ENCODE results near the gene LARGE1.

Gene LARGE1

DNA sequence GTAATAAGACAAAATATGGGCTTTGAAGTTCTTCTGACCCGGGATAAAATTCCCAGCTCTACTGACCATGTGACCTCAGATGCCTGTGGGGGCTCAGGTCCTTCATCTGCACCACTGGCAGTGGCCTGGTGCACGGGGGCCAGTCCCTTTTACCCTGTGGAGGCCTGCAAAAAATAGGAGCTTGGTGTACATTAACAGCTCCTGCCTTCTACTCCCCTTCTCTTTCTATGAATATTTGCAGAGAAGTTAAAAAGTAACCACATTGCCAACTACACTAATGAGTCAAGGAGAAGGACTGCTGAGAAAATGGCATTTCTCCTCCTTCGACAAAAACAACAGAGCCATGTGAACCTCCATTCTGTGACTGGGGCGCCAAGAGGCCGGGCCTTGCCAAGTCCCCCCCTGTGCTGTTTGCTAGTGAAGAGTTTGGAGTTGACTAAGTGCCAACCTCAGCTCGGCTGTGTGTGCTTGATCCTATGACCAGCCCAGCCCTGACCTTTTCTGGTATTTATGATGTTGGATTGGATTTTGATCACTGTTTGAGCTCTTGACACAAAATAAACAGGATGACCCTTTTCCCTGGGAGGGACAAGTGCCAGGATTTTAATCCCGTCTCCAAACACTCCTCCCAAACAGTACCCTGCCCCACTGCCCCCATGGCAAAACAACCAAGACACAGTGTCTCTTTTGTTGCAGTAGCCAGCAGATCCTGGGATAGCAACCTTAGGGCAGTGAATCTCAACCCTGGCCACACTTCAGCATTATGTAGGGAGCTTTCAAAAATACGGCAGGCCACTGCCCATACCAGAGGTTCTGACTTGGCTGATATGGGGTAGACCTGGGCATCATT is 380.1 kb downstream of the LARGE1 start:
- Histone ChIP-seq H3K4ac (ENCODE audit: low read length) (no peak overlapping the region), H3K4me2 (ENCODE audit: insufficient read depth, low read length, poor library complexity, severe bottlenecking) (no peak overlapping the region), H2AFZ (ENCODE audit: low read length) (no peak overlapping the region), H2BK5ac (ENCODE audit: low read length) (no peak overlapping the region), H3K27me3 (ENCODE audit: control insufficient read depth in 3 of 3, insufficient read depth in 3 of 3, low read depth in 1 of 3, low read length in 3 of 3) (no peaks in the 10 kb centered on the region), H3K9me3 (replicated peaks in 1 of 2; ENCODE audit: control insufficient read depth in 2 of 2, insufficient read depth in 1 of 2, low read depth in 1 of 2, low read length in 2 of 2) (no peaks in the 10 kb centered on the region), H3K4me1 (ENCODE audit: control insufficient read depth in 2 of 2, insufficient read depth in 1 of 2, low read depth in 1 of 2, low read length in 2 of 2) (peaks cover 7 to 20% of the 10 kb centered on the region in 2 donors), H2BK120ac (ENCODE audit: low read depth, low read length) (no peak overlapping the region), H3K27ac (replicated peaks; ENCODE audit: low read length) (no peak overlapping the region), H3K18ac (ENCODE audit: low read length) (no peak overlapping the region), H2BK15ac (ENCODE audit: low read length) (no peak overlapping the region), H3K23ac (ENCODE audit: low read depth, low read length, poor library complexity) (no peak overlapping the region), H2BK12ac (ENCODE audit: low read length) (no peak overlapping the region), H4K91ac (ENCODE audit: low read depth, low read length, poor library complexity) (no peak overlapping the region), H3K4me3 (ENCODE audit: low read length in 2 of 2) (no peak overlapping the region), H2AK5ac (ENCODE audit: low read depth, low read length) (no peak overlapping the region), H3K79me1 (ENCODE audit: low read depth, low read length) (no peaks in the 10 kb centered on the region), H4K8ac (ENCODE audit: low read depth, low read length) (no peak overlapping the region), H3K14ac (ENCODE audit: low read length) (no peak overlapping the region), H3K9ac (ENCODE audit: low read depth, low read length, poor library complexity) (no peak overlapping the region), H3K36me3 (replicated peaks in 1 of 2; ENCODE audit: control insufficient read depth in 2 of 2, insufficient read depth in 2 of 2, low read length in 2 of 2) (no peaks in the 10 kb centered on the region)
- WGBS, 2 donors (ENCODE audit: extremely low coverage in 2 of 2, insufficient read length in 2 of 2, insufficient replicate concordance in 1 of 2), result no CpG with 5 or more reads among the region's 8 CpGs
- DNase-seq (ENCODE audit: low spot score), result no peak

DNA sequence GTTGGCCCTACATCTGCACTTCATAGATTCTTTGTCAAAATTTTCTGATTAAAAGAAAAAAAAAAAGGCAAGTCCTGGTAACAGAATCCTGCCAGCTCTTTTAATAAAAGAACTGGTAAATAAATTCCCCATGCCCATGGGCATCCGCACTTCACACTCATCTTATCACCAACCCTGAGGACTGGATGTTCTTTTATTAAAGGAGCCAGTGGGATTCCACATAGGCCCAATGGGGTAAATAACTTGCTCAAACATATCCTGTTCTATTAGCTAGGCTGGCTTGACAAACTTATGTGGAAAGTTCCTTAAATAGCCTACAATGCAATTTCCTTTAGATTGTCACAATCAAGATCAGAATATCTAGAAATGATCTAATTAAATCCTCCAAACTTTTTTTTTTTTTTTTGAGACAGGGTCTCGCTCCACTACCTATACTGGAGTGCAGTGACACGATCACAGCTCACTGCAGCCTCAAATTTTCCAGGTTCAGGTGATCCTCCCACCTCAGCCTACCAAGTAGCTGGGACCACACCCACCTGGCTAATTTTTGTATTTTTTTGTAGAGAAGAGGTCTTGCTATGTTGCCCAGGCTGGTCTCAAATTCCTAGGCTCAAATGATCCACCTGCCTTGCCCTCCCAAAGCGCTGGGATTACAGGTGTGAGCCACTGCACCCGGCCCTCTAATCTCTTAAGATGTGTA is 380.9 kb downstream of the LARGE1 start:
- Histone ChIP-seq H3K4ac (ENCODE audit: low read length) (no peak overlapping the region), H4K91ac (ENCODE audit: low read depth, low read length, poor library complexity) (no peak overlapping the region), H3K18ac (ENCODE audit: low read length) (no peak overlapping the region), H3K4me1 (ENCODE audit: control insufficient read depth in 2 of 2, insufficient read depth in 1 of 2, low read depth in 1 of 2, low read length in 2 of 2) (peaks cover 6 to 20% of the 10 kb centered on the region in 2 donors), H3K4me2 (ENCODE audit: insufficient read depth, low read length, poor library complexity, severe bottlenecking) (no peak overlapping the region), H3K9ac (ENCODE audit: low read depth, low read length, poor library complexity) (no peak overlapping the region), H3K27me3 (ENCODE audit: control insufficient read depth in 3 of 3, insufficient read depth in 3 of 3, low read depth in 1 of 3, low read length in 3 of 3) (no peaks in the 10 kb centered on the region), H2BK15ac (ENCODE audit: low read length) (no peak overlapping the region), H2AK5ac (ENCODE audit: low read depth, low read length) (no peak overlapping the region), H2BK5ac (ENCODE audit: low read length) (no peak overlapping the region), H3K23ac (ENCODE audit: low read depth, low read length, poor library complexity) (no peak overlapping the region), H3K36me3 (replicated peaks in 1 of 2; ENCODE audit: control insufficient read depth in 2 of 2, insufficient read depth in 2 of 2, low read length in 2 of 2) (no peaks in the 10 kb centered on the region), H3K27ac (replicated peaks; ENCODE audit: low read length) (no peak overlapping the region), H3K9me3 (replicated peaks in 1 of 2; ENCODE audit: control insufficient read depth in 2 of 2, insufficient read depth in 1 of 2, low read depth in 1 of 2, low read length in 2 of 2) (no peaks in the 10 kb centered on the region), H2BK12ac (ENCODE audit: low read length) (no peak overlapping the region), H2BK120ac (ENCODE audit: low read depth, low read length) (no peak overlapping the region), H3K14ac (ENCODE audit: low read length) (no peak overlapping the region), H4K8ac (ENCODE audit: low read depth, low read length) (no peak overlapping the region), H3K4me3 (ENCODE audit: low read length in 2 of 2) (no peak overlapping the region), H2AFZ (ENCODE audit: low read length) (no peak overlapping the region), H3K79me1 (ENCODE audit: low read depth, low read length) (no peaks in the 10 kb centered on the region)
- no peak for DNase-seq (ENCODE audit: low spot score)
- no CpG with 5 or more reads among the region's 5 CpGs for WGBS, 2 donors (ENCODE audit: extremely low coverage in 2 of 2, insufficient read length in 2 of 2, insufficient replicate concordance in 1 of 2)

- H3K4ac ChIP-seq (ENCODE audit: low read length), result no peak overlapping the region
- H3K9me3 ChIP-seq (replicated peaks in 1 of 2; ENCODE audit: control insufficient read depth in 2 of 2, insufficient read depth in 1 of 2, low read depth in 1 of 2, low read length in 2 of 2), result no peaks in the 10 kb centered on the region
- WGBS, 2 donors (ENCODE audit: extremely low coverage in 2 of 2, insufficient read length in 2 of 2, insufficient replicate concordance in 1 of 2), result no CpG with 5 or more reads among the region's 6 CpGs
- no peak overlapping the region for H2AFZ ChIP-seq (ENCODE audit: low read length)
- H3K23ac ChIP-seq (ENCODE audit: low read depth, low read length, poor library complexity), result no peak overlapping the region
- H4K91ac ChIP-seq (ENCODE audit: low read depth, low read length, poor library complexity), result no peak overlapping the region
- no peak for DNase-seq (ENCODE audit: low spot score)
- no peak overlapping the region for H2BK120ac ChIP-seq (ENCODE audit: low read depth, low read length)
- H3K4me2 ChIP-seq (ENCODE audit: insufficient read depth, low read length, poor library complexity, severe bottlenecking), result no peak overlapping the region
- H3K9ac ChIP-seq (ENCODE audit: low read depth, low read length, poor library complexity), result no peak overlapping the region
- no peaks in the 10 kb centered on the region for H3K36me3 ChIP-seq (replicated peaks in 1 of 2; ENCODE audit: control insufficient read depth in 2 of 2, insufficient read depth in 2 of 2, low read length in 2 of 2)
- no peak overlapping the region for H3K4me3 ChIP-seq (ENCODE audit: low read length in 2 of 2)
- H2AK5ac ChIP-seq (ENCODE audit: low read depth, low read length), result no peak overlapping the region
- H3K14ac ChIP-seq (ENCODE audit: low read length), result no peak overlapping the region
- H3K4me1 ChIP-seq (ENCODE audit: control insufficient read depth in 2 of 2, insufficient read depth in 1 of 2, low read depth in 1 of 2, low read length in 2 of 2), result peaks cover 2 to 13% of the 10 kb centered on the region in 2 donors
- H3K18ac ChIP-seq (ENCODE audit: low read length), result no peak overlapping the region
- H2BK12ac ChIP-seq (ENCODE audit: low read length), result no peak overlapping the region
- H2BK5ac ChIP-seq (ENCODE audit: low read length), result no peak overlapping the region
- no peak overlapping the region for H3K27ac ChIP-seq (replicated peaks; ENCODE audit: low read length)
- no peak overlapping the region for H2BK15ac ChIP-seq (ENCODE audit: low read length)
- H4K8ac ChIP-seq (ENCODE audit: low read depth, low read length), result no peak overlapping the region
- no peaks in the 10 kb centered on the region for H3K27me3 ChIP-seq (ENCODE audit: control insufficient read depth in 3 of 3, insufficient read depth in 3 of 3, low read depth in 1 of 3, low read length in 3 of 3)
- no peaks in the 10 kb centered on the region for H3K79me1 ChIP-seq (ENCODE audit: low read depth, low read length)
Measured at GRCh38 chr22:33538277-33538885, 381.9 kb downstream of the LARGE1 start.

DNA sequence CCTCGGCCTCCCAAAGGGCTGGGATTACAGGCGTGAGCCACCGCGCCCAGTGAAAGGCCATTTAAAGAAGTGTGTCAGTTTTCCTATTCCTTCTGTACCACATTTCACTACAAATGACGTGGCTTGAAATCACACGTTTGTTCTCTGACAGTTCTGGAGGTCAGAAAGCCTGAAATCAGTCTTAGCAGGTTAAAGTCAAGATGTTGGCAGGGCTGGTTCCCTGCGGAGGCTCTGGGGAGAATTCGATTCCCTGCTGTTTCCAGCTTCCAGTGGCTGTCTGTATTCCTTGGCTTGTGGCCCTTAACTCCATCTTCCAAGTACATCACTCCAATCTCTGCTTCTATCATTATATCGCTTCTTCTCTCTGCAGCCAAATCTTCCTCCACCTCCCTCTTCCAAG is 383.2 kb downstream of the LARGE1 start:
- Histone ChIP-seq H3K4ac (ENCODE audit: low read length) (no peak overlapping the region), H2BK15ac (ENCODE audit: low read length) (no peak overlapping the region), H3K4me1 (ENCODE audit: control insufficient read depth in 2 of 2, insufficient read depth in 1 of 2, low read depth in 1 of 2, low read length in 2 of 2) (peaks cover 0 to 2% of the 10 kb centered on the region in 2 donors), H3K27ac (replicated peaks; ENCODE audit: low read length) (no peak overlapping the region), H3K9ac (ENCODE audit: low read depth, low read length, poor library complexity) (no peak overlapping the region), H3K4me2 (ENCODE audit: insufficient read depth, low read length, poor library complexity, severe bottlenecking) (no peak overlapping the region), H3K4me3 (ENCODE audit: low read length in 2 of 2) (no peak overlapping the region), H3K27me3 (ENCODE audit: control insufficient read depth in 3 of 3, insufficient read depth in 3 of 3, low read depth in 1 of 3, low read length in 3 of 3) (no peaks in the 10 kb centered on the region), H3K36me3 (replicated peaks in 1 of 2; ENCODE audit: control insufficient read depth in 2 of 2, insufficient read depth in 2 of 2, low read length in 2 of 2) (no peaks in the 10 kb centered on the region), H4K8ac (ENCODE audit: low read depth, low read length) (no peak overlapping the region), H2AK5ac (ENCODE audit: low read depth, low read length) (no peak overlapping the region), H2BK120ac (ENCODE audit: low read depth, low read length) (no peak overlapping the region), H4K91ac (ENCODE audit: low read depth, low read length, poor library complexity) (no peak overlapping the region), H3K79me1 (ENCODE audit: low read depth, low read length) (no peaks in the 10 kb centered on the region), H2BK5ac (ENCODE audit: low read length) (no peak overlapping the region), H3K9me3 (replicated peaks in 1 of 2; ENCODE audit: control insufficient read depth in 2 of 2, insufficient read depth in 1 of 2, low read depth in 1 of 2, low read length in 2 of 2) (no peaks in the 10 kb centered on the region), H2AFZ (ENCODE audit: low read length) (no peak overlapping the region), H3K18ac (ENCODE audit: low read length) (no peak overlapping the region), H3K14ac (ENCODE audit: low read length) (no peak overlapping the region), H2BK12ac (ENCODE audit: low read length) (no peak overlapping the region), H3K23ac (ENCODE audit: low read depth, low read length, poor library complexity) (no peak overlapping the region)
- WGBS, 2 donors (ENCODE audit: extremely low coverage in 2 of 2, insufficient read length in 2 of 2, insufficient replicate concordance in 1 of 2), result no CpG with 5 or more reads among the region's 9 CpGs
- no peak for DNase-seq (ENCODE audit: low spot score)
